HG03457 (cell line): ENCODE data around the gene IST1.

Source experiments
- ATAC-seq: cut with Tn5 transposase; IDR thresholded peaks from one replicate; pipeline ENCODE4 v1.9.1; 2021; ENCODE audit warnings: moderate number of reproducible peaks; ENCODE audit not compliant: unreplicated experiment

The IST1 gene

DNA sequence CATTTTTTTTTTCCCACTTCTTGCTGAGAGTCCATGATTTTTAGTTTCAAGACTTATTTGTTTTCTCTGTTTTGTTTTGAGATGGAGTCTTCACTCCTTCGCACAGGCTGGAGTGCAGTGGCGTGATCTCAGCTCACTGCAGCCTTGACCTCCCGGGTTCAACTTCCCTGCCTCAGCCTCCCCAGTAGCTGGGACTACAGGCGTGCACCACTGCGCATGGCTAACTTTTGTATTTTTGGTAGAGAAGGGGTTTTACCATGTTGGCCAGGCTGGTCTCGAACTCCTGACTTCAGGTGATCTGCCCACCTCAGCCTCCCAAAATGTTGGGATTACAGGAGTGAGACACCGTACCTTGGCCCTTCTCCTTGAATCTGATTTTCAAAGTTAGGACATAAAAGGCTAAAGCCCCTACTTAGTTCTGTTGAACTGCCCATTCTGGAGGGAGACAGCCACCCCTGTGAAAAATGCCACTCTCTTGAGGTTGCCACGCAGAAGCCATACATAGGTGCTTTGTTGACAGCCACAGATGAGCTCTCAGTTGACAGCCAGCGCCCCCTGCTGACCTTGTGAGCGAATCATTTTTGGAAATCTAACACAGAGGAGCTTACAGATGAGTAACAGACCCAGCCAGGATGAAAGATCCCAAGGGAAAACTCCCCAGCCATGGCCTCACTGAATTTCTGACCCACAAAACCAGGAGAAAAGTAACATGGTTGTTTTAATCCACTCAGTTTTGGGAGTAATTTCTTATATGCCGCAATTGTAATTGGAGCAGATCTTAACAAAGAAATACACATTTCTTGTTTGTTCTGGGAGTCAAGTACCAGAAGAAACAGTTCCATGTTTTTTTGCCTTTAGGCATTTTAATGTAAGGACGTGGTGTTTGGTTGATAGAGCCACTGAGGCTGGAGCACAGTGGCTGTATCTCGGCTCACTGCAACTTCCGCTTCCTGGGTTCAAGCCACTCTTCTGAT is 66.0 kb downstream of the IST1 start:
- no peak for ATAC-seq

DNA sequence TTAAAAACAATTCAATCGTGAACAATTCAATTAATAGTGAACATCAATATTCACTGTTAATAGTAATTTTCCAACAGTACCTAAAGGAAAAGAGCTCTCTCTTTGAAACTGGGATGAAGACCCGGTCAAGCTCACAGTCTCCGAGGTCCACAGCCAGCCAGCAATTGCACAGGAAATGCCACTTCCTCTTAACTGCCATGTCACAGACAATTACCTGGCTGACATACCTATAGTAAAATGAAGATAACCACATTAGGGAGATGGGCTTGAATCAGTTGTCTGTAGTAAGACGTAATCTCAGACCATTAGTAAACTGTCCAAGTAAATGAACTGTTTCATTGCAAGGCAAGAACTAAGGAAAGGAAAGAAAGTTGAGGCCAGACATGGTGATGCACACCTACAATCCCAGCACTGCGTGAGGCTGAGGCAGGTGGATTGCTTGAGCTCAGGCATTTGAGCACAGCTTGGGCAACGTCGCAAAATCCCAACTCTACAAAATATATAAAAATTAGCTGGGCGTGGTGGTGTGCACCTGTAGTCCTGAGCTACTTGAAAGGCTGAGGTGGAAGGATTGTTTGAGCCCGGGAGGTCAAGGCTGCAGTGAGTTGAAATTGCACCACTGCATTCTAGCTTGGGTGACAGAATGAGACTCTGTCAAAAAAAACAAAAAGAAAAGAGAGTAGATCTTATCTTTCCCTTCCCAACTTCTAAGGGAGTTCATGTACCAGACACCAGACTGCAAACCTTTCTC is 68.0 kb downstream of the IST1 start:
- no peak for ATAC-seq

DNA sequence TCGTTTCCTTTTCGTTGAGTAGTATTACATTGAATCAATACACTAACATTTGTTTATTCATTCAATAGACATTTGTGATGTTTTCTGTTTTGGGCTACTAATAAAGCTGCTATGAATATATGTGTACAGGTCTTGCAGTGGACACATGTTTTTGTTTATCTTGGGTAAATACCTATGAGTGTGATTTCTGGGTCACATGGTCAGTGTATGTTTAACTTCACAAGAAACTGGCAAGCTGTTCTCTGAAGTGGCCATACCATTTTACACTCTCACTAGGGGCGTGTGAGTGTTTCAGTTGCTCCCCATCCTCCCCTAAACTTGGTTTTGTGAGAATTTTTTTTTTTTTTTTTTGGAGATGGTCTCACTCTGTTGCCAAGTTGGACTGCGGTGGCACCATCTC is 69.9 kb downstream of the IST1 start:
- ATAC-seq, result no peak

DNA sequence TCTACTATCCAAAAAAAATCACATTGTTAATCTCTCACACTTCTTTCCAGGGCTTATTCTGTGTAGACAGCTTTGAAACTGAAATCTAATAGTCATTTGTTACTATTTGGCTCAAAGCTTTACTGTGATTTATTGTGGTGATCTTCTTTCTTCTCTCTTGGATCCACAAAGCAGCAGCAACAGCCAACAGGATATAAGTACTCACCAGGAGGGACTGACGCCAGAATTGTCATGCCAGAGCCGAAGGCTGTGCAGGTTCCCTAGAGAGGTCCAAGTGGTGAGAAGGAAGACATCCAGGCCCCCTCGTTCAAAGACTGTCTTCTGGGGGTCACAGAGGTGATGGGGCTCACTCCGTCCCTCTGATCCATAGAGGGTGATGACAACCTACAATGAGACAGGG is 71.6 kb downstream of the IST1 start:
- no peak for ATAC-seq

DNA sequence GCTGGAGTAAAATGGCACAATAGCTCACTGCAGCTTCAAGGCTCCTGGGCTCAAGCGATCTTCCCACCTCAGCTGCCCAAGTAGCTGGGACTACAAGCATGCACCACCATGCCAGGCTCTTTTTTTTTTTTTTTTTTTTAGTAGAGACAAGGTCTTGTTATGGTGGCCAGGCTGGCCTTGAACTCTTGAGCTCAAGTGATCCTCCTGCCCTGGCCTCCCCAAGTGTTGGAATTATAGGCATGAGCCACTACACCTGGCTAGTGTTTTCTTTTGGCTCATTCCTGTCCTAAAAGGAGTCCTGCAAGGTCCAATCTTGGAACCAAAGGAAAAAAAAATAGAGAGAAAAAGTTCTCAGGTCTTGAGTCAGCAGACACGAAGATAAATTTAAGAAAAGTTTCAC is 74.0 kb downstream of the IST1 start:
- no peak for ATAC-seq

DNA sequence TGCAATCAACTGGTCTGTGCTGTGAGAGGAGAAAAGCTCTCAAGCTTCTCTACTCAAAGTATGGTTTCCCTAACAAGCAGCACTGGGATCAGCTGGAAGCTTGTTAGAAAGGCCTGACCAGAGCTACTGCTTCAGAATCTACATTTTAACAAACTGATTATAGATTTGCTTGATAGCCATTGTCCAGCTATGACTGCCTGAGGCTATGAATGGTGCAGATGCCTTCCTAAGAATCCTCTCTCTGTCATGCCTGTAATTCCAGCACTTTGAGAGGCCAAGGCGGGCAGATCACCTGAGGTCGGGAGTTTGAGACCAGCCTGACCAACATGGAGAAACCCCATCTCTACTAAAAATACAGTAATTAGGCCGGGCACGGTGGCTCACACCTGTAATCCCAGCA is 76.2 kb downstream of the IST1 start:
- ATAC-seq, result no peak

DNA sequence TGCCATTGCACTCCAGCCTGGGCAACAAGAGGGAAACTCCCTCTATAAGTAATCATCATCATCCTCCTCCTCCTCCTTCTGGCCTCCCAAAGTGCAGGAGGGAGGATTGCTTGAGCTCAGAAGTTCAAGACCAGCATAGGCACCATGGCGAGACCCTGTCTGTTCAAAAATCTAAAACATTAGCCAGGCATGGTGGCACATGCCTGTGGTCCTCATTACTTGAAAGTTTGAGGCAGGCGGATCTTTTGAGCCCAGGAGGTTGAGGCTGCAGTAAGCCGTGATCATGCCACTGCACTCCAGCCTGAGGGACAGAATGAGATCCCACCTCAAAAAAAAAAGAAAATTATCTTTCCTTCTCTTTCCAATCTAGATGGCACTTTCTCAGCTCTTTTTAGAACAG is 77.0 kb downstream of the IST1 start:
- ATAC-seq, result no peak

DNA sequence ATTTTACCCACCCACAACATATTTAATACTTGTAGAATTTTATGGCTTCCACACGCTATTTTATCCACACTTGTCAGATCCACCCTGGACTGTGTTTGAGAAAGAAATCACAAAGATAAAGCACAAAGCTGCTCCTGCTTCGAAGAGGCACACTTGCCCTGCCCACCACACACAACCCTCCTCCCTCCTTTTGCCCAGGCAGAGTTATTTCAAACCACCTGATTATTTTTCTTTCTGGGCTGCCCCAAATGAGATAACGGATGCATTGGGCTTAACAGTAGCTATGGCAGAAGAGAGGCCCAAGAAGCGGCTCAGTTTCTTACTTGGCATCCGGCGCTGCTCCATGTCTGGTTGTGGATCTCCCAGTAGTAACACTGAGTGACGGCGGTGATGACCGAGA is 77.7 kb downstream of the IST1 start:
- no peak for ATAC-seq

DNA sequence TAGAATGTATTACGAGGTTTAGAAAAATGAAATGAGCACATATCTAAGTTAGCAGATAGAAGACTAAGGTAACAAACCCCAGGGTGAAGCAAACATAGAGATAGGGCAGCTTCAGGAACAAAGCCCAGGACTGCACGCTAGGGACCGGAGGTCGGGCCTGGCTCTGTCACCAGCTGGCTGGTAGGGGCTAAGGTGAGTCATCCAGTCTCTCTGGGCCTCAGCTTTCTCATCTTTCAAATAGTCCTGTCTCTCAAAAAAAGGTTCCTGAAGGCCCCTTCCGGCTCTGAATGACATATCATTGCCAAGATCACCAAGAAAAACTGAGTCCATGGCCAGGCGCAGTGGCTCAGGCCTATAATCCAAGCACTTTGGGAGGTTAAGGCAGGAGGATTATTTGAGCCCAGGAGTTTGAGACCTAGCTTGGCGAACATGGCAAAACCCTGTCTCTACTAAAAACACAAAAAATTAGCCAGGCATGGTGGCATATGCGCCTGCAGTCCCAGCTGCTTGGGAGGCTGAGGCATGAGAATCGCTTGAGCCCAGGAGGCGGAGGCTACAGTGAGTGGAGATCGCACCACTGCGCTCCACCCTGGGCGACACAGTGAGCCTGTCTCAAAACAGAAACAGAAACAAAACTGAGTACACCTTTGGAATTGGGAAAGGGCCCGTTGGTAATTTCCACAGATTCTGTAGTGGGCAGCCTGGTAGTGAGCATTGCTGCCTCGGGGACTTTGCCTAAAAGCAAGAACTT is 78.9 kb downstream of the IST1 start:
- ATAC-seq, result no peak
